ACC112 (cell line): Measurements from ENCODE around the gene FLRT2.
A peak's percentile ranks its signal among the peaks of the same experiment; 100 is the strongest.

Experiments
- H2AFZ ChIP-seq: fragments of 200-600 bp; sonication (generic); one replicate; pipeline ENCODE4 v1.6.0; 2017; ENCODE audit warnings: antibody characterized with exemption, low read length; ENCODE audit not compliant: unreplicated experiment
- H3K27ac ChIP-seq: fragments of 200-600 bp; sonication (generic); 2 replicates; pipeline ENCODE4 v1.5.1; 2014; ENCODE audit warnings: low read depth, mild to moderate bottlenecking, antibody characterized with exemption, low read length, moderate library complexity
- H3K27me3 ChIP-seq: fragments of 200-600 bp; sonication (generic); 2 replicates; pipeline ENCODE4 v1.6.1; 2014; ENCODE audit warnings: mild to moderate bottlenecking, antibody characterized with exemption, low read length, moderate library complexity, mixed read lengths; ENCODE audit not compliant: insufficient read depth
- H3K36me3 ChIP-seq: fragments of 200-600 bp; sonication (generic); 2 replicates; pipeline ENCODE4 v1.6.1; 2016; ENCODE audit warnings: mild to moderate bottlenecking, antibody characterized with exemption, low read length, moderate library complexity, mixed read lengths; ENCODE audit not compliant: insufficient read depth
- H3K4me1 ChIP-seq: fragments of 200-600 bp; sonication (generic); one replicate; pipeline ENCODE4 v1.6.1; 2016; ENCODE audit warnings: low read length, mixed read lengths; ENCODE audit not compliant: insufficient read depth, unreplicated experiment, control insufficient read depth
- H3K4me3 ChIP-seq: fragments of 200-600 bp; sonication (generic); 2 replicates; pipeline ENCODE4 v1.5.1; 2014; ENCODE audit warnings: mild to moderate bottlenecking, low read depth, low read length
- H3K79me2 ChIP-seq: fragments of 200-600 bp; sonication (generic); one replicate; pipeline ENCODE4 v1.6.0; 2016; ENCODE audit warnings: low read length; ENCODE audit not compliant: control insufficient read depth, unreplicated experiment, insufficient read depth

FLRT2 gene

GRCh38 chr14:85530626-85531025 lies 682 bp downstream of the FLRT2 start:
- Histone ChIP-seq H2AFZ (peak overlapping the region; percentile 89), H3K27ac (peak overlapping the region; percentile 61; the same call in 1 of the 2 replicates), H3K4me1 (peaks cover 27% of the 10 kb centered on the region), H3K79me2 (peaks cover 16% of the 10 kb centered on the region), H3K27me3 (no peaks in the 10 kb centered on the region), H3K36me3 (no peaks in the 10 kb centered on the region), H3K4me3 (peak overlapping the region; percentile 81)

GRCh38 chr14:85531141-85531586 lies 1.2 kb downstream of the FLRT2 start:
- Histone ChIP-seq H3K79me2 (peaks cover 19% of the 10 kb centered on the region), H2AFZ (peak overlapping the region; percentile 89), H3K27me3 (no peaks in the 10 kb centered on the region), H3K27ac (peak overlapping the region; percentile 61), H3K4me1 (peaks cover 22% of the 10 kb centered on the region), H3K4me3 (peak overlapping the region; percentile 81), H3K36me3 (no peaks in the 10 kb centered on the region)

GRCh38 chr14:85531587-85532373 lies 1.8 kb downstream of the FLRT2 start:
- H3K4me1 ChIP-seq: peaks cover 20% of the 10 kb centered on the region
- no peaks in the 10 kb centered on the region for H3K27me3 ChIP-seq
- H3K27ac ChIP-seq: peak overlapping the region; percentile 61
- peaks cover 21% of the 10 kb centered on the region for H3K79me2 ChIP-seq
- H2AFZ ChIP-seq: peak overlapping the region; percentile 89
- no peaks in the 10 kb centered on the region for H3K36me3 ChIP-seq
- H3K4me3 ChIP-seq: peak overlapping the region; percentile 81

- Histone ChIP-seq H3K4me3 (peak overlapping the region; percentile 81), H3K36me3 (no peaks in the 10 kb centered on the region), H3K27ac (peak overlapping the region; percentile 61), H3K27me3 (no peaks in the 10 kb centered on the region), H3K4me1 (peaks cover 17% of the 10 kb centered on the region), H3K79me2 (peaks cover 27% of the 10 kb centered on the region), H2AFZ (peak overlapping the region; percentile 84)
These were observed 2.6 kb downstream of the FLRT2 start for GRCh38 chr14:85532374-85533022.

- Histone ChIP-seq H3K79me2 (peaks cover 34% of the 10 kb centered on the region), H3K36me3 (no peaks in the 10 kb centered on the region), H3K27me3 (no peaks in the 10 kb centered on the region), H3K4me3 (peak overlapping the region; percentile 81), H2AFZ (peak overlapping the region; percentile 84), H3K4me1 (peaks cover 19% of the 10 kb centered on the region), H3K27ac (peak overlapping the region; percentile 61; the same call in 1 of the 2 replicates)
These were observed 3.3 kb downstream of the FLRT2 start for GRCh38 chr14:85533023-85533860.

- Histone ChIP-seq H3K4me3 (peak overlapping the region; percentile 81), H3K79me2 (peaks cover 41% of the 10 kb centered on the region), H3K4me1 (peaks cover 19% of the 10 kb centered on the region), H3K27me3 (no peaks in the 10 kb centered on the region), H3K36me3 (no peaks in the 10 kb centered on the region), H2AFZ (peak overlapping the region; percentile 84), H3K27ac (no peak overlapping the region)
These were observed 3.9 kb downstream of the FLRT2 start for GRCh38 chr14:85533861-85534291.

- peak overlapping the region; percentile 42 for H2AFZ ChIP-seq
- H3K4me3 ChIP-seq: peak overlapping the region; percentile 81
- H3K36me3 ChIP-seq: no peaks in the 10 kb centered on the region
- peaks cover 19% of the 10 kb centered on the region for H3K4me1 ChIP-seq
- H3K27me3 ChIP-seq: no peaks in the 10 kb centered on the region
- H3K79me2 ChIP-seq: peaks cover 44% of the 10 kb centered on the region
- H3K27ac ChIP-seq: no peak overlapping the region
These were observed 4.7 kb downstream of the FLRT2 start for GRCh38 chr14:85534458-85535293.

GRCh38 chr14:85535321-85535720 lies 5.4 kb downstream of the FLRT2 start:
- peaks cover 50% of the 10 kb centered on the region for H3K79me2 ChIP-seq
- H3K4me3 ChIP-seq: peak overlapping the region; percentile 81
- peaks cover 19% of the 10 kb centered on the region for H3K4me1 ChIP-seq
- H3K27ac ChIP-seq: no peak overlapping the region
- H3K36me3 ChIP-seq: no peaks in the 10 kb centered on the region
- H2AFZ ChIP-seq: peak overlapping the region; percentile 77
- no peaks in the 10 kb centered on the region for H3K27me3 ChIP-seq

- H3K4me3 ChIP-seq: peak overlapping the region; percentile 81
- H3K79me2 ChIP-seq: peaks cover 56% of the 10 kb centered on the region
- H3K27ac ChIP-seq: peak overlapping the region; percentile 57
- peak overlapping the region; percentile 40 for H2AFZ ChIP-seq
- no peaks in the 10 kb centered on the region for H3K27me3 ChIP-seq
- H3K36me3 ChIP-seq: no peaks in the 10 kb centered on the region
- peaks cover 19% of the 10 kb centered on the region for H3K4me1 ChIP-seq
These were observed 6.3 kb downstream of the FLRT2 start for GRCh38 chr14:85535991-85536832.
